Neural crest cell (in vitro differentiated cells): ENCODE measurements around the gene CDK14. TPM values are rescaled to one million over a fixed set of nuclear protein-coding genes. Genes with fewer than 3 reads are reported as not detected.

Experiments
- DNase-seq: peaks from one replicate; pipeline ENCODE4 v3.0.0; 2021; ENCODE audit warnings: low read depth, mixed read lengths, low spot score
- H3K27ac Mint-ChIP-seq: one replicate; pipeline ENCODE4 v1.8.0; 2021; ENCODE audit warnings: mild to moderate bottlenecking, mixed read lengths; ENCODE audit not compliant: unreplicated experiment
- H3K27me3 Mint-ChIP-seq: 2 replicates; pipeline ENCODE4 v1.8.0; 2021; ENCODE audit warnings: low read depth, mild to moderate bottlenecking, mixed read lengths
- H3K36me3 Mint-ChIP-seq: 2 replicates; pipeline ENCODE4 v1.8.0; 2021; ENCODE audit warnings: low read depth, mild to moderate bottlenecking, mixed read lengths
- H3K4me1 Mint-ChIP-seq: 2 replicates; pipeline ENCODE4 v1.8.0; 2021; ENCODE audit warnings: mixed read lengths
- H3K4me3 Mint-ChIP-seq: one replicate; pipeline ENCODE4 v1.8.0; 2021; ENCODE audit warnings: mild to moderate bottlenecking, mixed read lengths
- H3K9me3 Mint-ChIP-seq: 2 replicates; pipeline ENCODE4 v1.8.0; 2021; ENCODE audit warnings: mixed read lengths
- total RNA-seq: library from RNA; stranded (reverse); gene quantifications from 2 replicates; pipeline ENCODE4 v1.2.1, GENCODE V29; 2021
- TF ChIP-seq, protein P1 (sequence below): fragments of 200-600 bp; sonication (generic); conservative IDR thresholded peaks from 2 replicates; pipeline ENCODE4 v1.5.0; 2021; ENCODE audit warnings: antibody characterized with exemption, mild to moderate bottlenecking

CDK14 gene
- total RNA-seq, 1 donor from 2014 or later, result 49.6 TPM

- peaks cover 9% of the 10 kb centered on the region for H3K4me1 Mint-ChIP-seq
- no peak overlapping the region for H3K4me3 Mint-ChIP-seq
- no peaks in the 10 kb centered on the region for H3K36me3 Mint-ChIP-seq
- no peak for DNase-seq
- TF ChIP-seq, protein P1, sequence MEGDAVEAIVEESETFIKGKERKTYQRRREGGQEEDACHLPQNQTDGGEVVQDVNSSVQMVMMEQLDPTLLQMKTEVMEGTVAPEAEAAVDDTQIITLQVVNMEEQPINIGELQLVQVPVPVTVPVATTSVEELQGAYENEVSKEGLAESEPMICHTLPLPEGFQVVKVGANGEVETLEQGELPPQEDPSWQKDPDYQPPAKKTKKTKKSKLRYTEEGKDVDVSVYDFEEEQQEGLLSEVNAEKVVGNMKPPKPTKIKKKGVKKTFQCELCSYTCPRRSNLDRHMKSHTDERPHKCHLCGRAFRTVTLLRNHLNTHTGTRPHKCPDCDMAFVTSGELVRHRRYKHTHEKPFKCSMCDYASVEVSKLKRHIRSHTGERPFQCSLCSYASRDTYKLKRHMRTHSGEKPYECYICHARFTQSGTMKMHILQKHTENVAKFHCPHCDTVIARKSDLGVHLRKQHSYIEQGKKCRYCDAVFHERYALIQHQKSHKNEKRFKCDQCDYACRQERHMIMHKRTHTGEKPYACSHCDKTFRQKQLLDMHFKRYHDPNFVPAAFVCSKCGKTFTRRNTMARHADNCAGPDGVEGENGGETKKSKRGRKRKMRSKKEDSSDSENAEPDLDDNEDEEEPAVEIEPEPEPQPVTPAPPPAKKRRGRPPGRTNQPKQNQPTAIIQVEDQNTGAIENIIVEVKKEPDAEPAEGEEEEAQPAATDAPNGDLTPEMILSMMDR, result no peak
- H3K27me3 Mint-ChIP-seq, result no peaks in the 10 kb centered on the region
- peaks cover 2% of the 10 kb centered on the region for H3K9me3 Mint-ChIP-seq
- no peak overlapping the region for H3K27ac Mint-ChIP-seq
Observed at GRCh38 chr7:91194841-91195240, 598.7 kb downstream of the CDK14 start.

GRCh38 chr7:91196058-91196457, 599.9 kb downstream of the CDK14 start:
- DNase-seq, result no peak
- TF ChIP-seq, protein P1, result no peak
- no peaks in the 10 kb centered on the region for H3K9me3 Mint-ChIP-seq
- peaks cover 9% of the 10 kb centered on the region for H3K4me1 Mint-ChIP-seq
- H3K36me3 Mint-ChIP-seq, result no peaks in the 10 kb centered on the region
- no peak overlapping the region for H3K27ac Mint-ChIP-seq
- no peak overlapping the region for H3K4me3 Mint-ChIP-seq
- H3K27me3 Mint-ChIP-seq, result no peaks in the 10 kb centered on the region

- Mint-ChIP-seq H3K4me3 (no peak overlapping the region), H3K9me3 (no peaks in the 10 kb centered on the region), H3K27me3 (no peaks in the 10 kb centered on the region), H3K4me1 (peaks cover 14% of the 10 kb centered on the region), H3K36me3 (peaks cover 2% of the 10 kb centered on the region), H3K27ac (no peak overlapping the region)
- no peak for DNase-seq
- TF ChIP-seq, protein P1, result no peak
Observed at GRCh38 chr7:91198371-91198770, 602.2 kb downstream of the CDK14 start.

DNA sequence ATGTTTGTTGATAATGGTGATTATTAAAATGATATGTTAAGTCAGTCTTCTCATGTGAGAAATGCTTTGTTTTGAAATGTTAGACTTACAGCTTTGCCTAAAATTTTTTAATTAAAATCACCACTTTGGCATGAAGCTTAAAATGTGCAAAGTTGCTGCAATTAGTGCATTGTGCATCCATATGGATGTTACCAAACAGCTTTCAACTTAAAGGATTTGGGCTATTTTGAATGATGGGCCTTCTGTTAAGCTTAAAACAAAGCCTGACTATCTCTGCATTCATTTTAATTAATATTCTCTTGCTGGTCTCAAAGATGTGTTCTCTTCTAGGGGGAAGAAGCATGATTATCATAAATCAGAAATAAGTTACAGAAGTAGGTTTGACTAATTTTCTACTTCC, 603.5 kb downstream of the CDK14 start:
- H3K27ac Mint-ChIP-seq, result no peak overlapping the region
- no peak for DNase-seq
- peaks cover 12% of the 10 kb centered on the region for H3K4me1 Mint-ChIP-seq
- H3K27me3 Mint-ChIP-seq, result no peaks in the 10 kb centered on the region
- TF ChIP-seq, protein P1, result no peak
- H3K9me3 Mint-ChIP-seq, result peaks cover 6% of the 10 kb centered on the region
- H3K4me3 Mint-ChIP-seq, result no peak overlapping the region
- peaks cover 9% of the 10 kb centered on the region for H3K36me3 Mint-ChIP-seq

DNA sequence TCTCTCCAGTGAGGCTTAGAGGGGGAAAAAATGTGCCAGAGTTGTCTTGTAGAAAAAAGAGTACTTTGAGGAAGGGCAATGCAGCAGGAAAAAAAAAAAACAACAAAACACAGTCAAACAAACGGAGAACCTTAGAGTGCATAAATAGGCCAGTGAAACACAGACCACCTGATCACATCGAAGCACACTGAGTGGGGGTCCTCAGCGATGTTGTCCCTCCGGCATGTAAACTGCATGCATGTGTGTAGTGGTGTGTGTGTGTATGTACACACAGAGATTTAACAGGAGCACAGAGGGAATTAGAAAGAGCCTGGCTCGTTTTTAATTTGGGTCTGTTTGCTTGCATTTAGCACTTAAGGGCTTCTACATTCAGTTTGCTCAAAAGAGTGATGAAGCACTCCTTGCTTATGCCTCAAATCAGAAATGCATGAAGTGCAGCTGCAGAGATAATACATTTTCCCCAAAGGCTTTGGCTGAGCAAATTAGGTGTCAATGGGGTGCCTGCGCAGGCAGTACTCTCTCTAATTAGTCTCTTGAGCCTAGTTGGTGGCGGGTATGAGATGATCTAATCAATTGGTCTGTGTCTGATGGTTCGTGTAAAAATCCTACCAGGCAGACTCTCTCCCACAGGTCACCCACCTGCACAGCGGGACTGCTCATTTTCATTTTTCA, 605.5 kb downstream of the CDK14 start:
- H3K9me3 Mint-ChIP-seq, result peaks cover 6% of the 10 kb centered on the region
- peaks cover 9% of the 10 kb centered on the region for H3K36me3 Mint-ChIP-seq
- H3K4me1 Mint-ChIP-seq, result peaks cover 5% of the 10 kb centered on the region
- TF ChIP-seq, protein P1, result no peak
- DNase-seq, result no peak
- no peak overlapping the region for H3K4me3 Mint-ChIP-seq
- no peaks in the 10 kb centered on the region for H3K27me3 Mint-ChIP-seq
- no peak overlapping the region for H3K27ac Mint-ChIP-seq
